ENCODE measurements around the gene C2CD4D.

Gene C2CD4D

GRCh38 chr1:151813271-151813977 is 26.2 kb downstream of the C2CD4D start:
- no peak for TF ChIP-seq CTCF (IDR thresholded peaks at IDR 0.05; ENCODE audit: low read depth, low read length, missing control alignments)
- in situ Hi-C loops (cut with HindIII; ENCODE audit: low pct_ligation_motif_present, low sequenced_read_pairs), result no loop called here
- Histone ChIP-seq H3K36me3 (replicated peaks) (no peaks in the 10 kb centered on the region), H3K27me3 (replicated peaks) (peaks cover 2% of the 10 kb centered on the region), H3K27ac (no peak overlapping the region), H3K4me3 (ENCODE audit: low read depth, low read length) (no peak overlapping the region)
- no peak for DNase-seq

GRCh38 chr1:151811181-151811580 is 28.4 kb downstream of the C2CD4D start:
- Histone ChIP-seq H3K27me3 (replicated peaks) (peaks cover 13% of the 10 kb centered on the region), H3K27ac (no peak overlapping the region), H3K36me3 (replicated peaks) (no peaks in the 10 kb centered on the region), H3K4me3 (ENCODE audit: low read depth, low read length) (no peak overlapping the region)
- no peak for DNase-seq
- TF ChIP-seq CTCF (IDR thresholded peaks at IDR 0.05; ENCODE audit: low read depth, low read length, missing control alignments), result no peak
- in situ Hi-C loops (cut with HindIII; ENCODE audit: low pct_ligation_motif_present, low sequenced_read_pairs), result no loop called here

- no peak for DNase-seq
- no peaks in the 10 kb centered on the region for H3K36me3 ChIP-seq (replicated peaks)
- H3K4me3 ChIP-seq (ENCODE audit: low read depth, low read length), result no peak overlapping the region
- H3K27me3 ChIP-seq (replicated peaks), result peaks cover 17% of the 10 kb centered on the region
- no peak for TF ChIP-seq CTCF (IDR thresholded peaks at IDR 0.05; ENCODE audit: low read depth, low read length, missing control alignments)
- in situ Hi-C loops (cut with HindIII; ENCODE audit: low pct_ligation_motif_present, low sequenced_read_pairs), result no loop called here
- no peak overlapping the region for H3K27ac ChIP-seq
These were observed 29.5 kb downstream of the C2CD4D start for GRCh38 chr1:151809985-151810556.

- in situ Hi-C loops (cut with HindIII; ENCODE audit: low pct_ligation_motif_present, low sequenced_read_pairs), result no loop called here
- H3K4me3 ChIP-seq (ENCODE audit: low read depth, low read length), result no peak overlapping the region
- TF ChIP-seq CTCF (IDR thresholded peaks at IDR 0.05; ENCODE audit: low read depth, low read length, missing control alignments), result no peak
- H3K27ac ChIP-seq, result no peak overlapping the region
- DNase-seq, result no peak
- peaks cover 21% of the 10 kb centered on the region for H3K27me3 ChIP-seq (replicated peaks)
- H3K36me3 ChIP-seq (replicated peaks), result no peaks in the 10 kb centered on the region
These were observed 30.2 kb downstream of the C2CD4D start for GRCh38 chr1:151809290-151809984.

GRCh38 chr1:151807766-151808165 is 31.9 kb downstream of the C2CD4D start:
- no peaks in the 10 kb centered on the region for H3K36me3 ChIP-seq (replicated peaks)
- TF ChIP-seq CTCF (IDR thresholded peaks at IDR 0.05; ENCODE audit: low read depth, low read length, missing control alignments), result no peak
- no peak overlapping the region for H3K4me3 ChIP-seq (ENCODE audit: low read depth, low read length)
- peaks cover 27% of the 10 kb centered on the region for H3K27me3 ChIP-seq (replicated peaks)
- DNase-seq, result no peak
- in situ Hi-C loops (cut with HindIII; ENCODE audit: low pct_ligation_motif_present, low sequenced_read_pairs), result no loop called here
- no peak overlapping the region for H3K27ac ChIP-seq
